Upper lobe of left lung (tissue), 6 donors: ENCODE measurements around the gene NCAPD2. TPM values are rescaled to one million over a fixed set of nuclear protein-coding genes. Genes with fewer than 3 reads are reported as not detected.

ENCODE experiments used
- ATAC-seq, 2 donors: fragments of 200-7000 bp; cut with Tn5 transposase; one replicate each; pipeline ENCODE4 v1.9.1; 2022; ENCODE audit warnings: mild to moderate bottlenecking in 2 of 2, moderate library complexity in 2 of 2; ENCODE audit not compliant: low FRiP score in 2 of 2
- DNase-seq, 2 donors: peaks; one replicate each; pipeline ENCODE4 v3.0.0-alpha.2; 2019 to 2020
- H3K27ac ChIP-seq, 4 donors: fragments of 200-600 bp; sonication (generic); one replicate each; pipeline ENCODE4 v1.5.1; 2016 to 2019
- H3K27me3 ChIP-seq, 4 donors: fragments of 200-600 bp; sonication (generic); one replicate each; pipeline ENCODE4 v1.5.1; 2017 to 2019
- H3K36me3 ChIP-seq, 4 donors: fragments of 200-600 bp; sonication (generic); one replicate each; pipeline ENCODE4 v1.5.1; 2016 to 2019
- H3K4me1 ChIP-seq, 4 donors: fragments of 200-600 bp; sonication (generic); one replicate each; pipeline ENCODE4 v1.5.1; 2018 to 2019
- H3K4me3 ChIP-seq, 4 donors: fragments of 200-600 bp; sonication (generic); one replicate each; pipeline ENCODE4 v1.5.1; 2017 to 2019; ENCODE audit warnings: mild to moderate bottlenecking in 2 of 4, moderate library complexity in 1 of 4
- H3K9me3 ChIP-seq, 4 donors: fragments of 200-600 bp; sonication (generic); one replicate each; pipeline ENCODE4 v1.5.1; 2018 to 2019
- EP300 ChIP-seq, 4 donors: sonication (generic); formaldehyde crosslinking; IDR thresholded peaks; one replicate each; pipeline ENCODE4 v1.5.1; 2017; ENCODE audit warnings: antibody characterized with exemption in 4 of 4, control low read depth in 2 of 4
- POLR2A ChIP-seq, 4 donors: fragments of 450-650 bp; IDR thresholded peaks; one replicate each; pipeline ENCODE4 v1.5.1; 2016 to 2017; ENCODE audit warnings: antibody characterized with exemption in 4 of 4, mild to moderate bottlenecking in 2 of 4
- POLR2AphosphoS5 ChIP-seq, 2 donors: sonication (generic); formaldehyde crosslinking; IDR thresholded peaks; one replicate each; pipeline ENCODE4 v1.5.1; 2017; ENCODE audit warnings: antibody characterized with exemption in 2 of 2
- WGBS, 2 donors: methylation state at CpG; one replicate each; pipeline ENCODE4 v1.1.5; 2017 to 2018; 5-methylcytosine and 5-hydroxymethylcytosine counted together
- total RNA-seq, 6 donors: library from RNA; depleted of rRNA in 4 of 6; stranded (reverse); fragments of >200 nt in 4 of 6; gene quantifications; one replicate each; pipeline versions ENCODE4 v1.1.0 to v1.2.1, GENCODE V29; 2016 to 2021
- TF ChIP-seq, protein P1 (sequence below), 6 experiments: fragments of 450-650 bp in 4 of 6; fragments of 200-600 bp in 2 of 6; sonication (generic) in 2 of 6; IDR thresholded peaks; one replicate each; pipeline ENCODE4 v1.5.1; 2016 to 2019; ENCODE audit warnings: antibody characterized with exemption in 6 of 6
- donor health status: DM: no; HTN: no; CAD: no; lungs with moderate emphysema.
- donor health status: DM: no; HTN: yes; CAD: no; lungs with severe emphysema.

The NCAPD2 gene
- total RNA-seq, 6 donors from 2014 or later = 15.4 to 43.0 (median 25.5) TPM

- Histone ChIP-seq H3K36me3 (peaks cover 31 to 73% (median 48%) of the 10 kb centered on the region in 4 donors), H3K4me3 (peak overlapping the region in 1 of 4 donors; percentile 89), H3K27me3 (no peaks in the 10 kb centered on the region), H3K27ac (no peak overlapping the region), H3K4me1 (peaks cover 10 to 24% (median 15%) of the 10 kb centered on the region in 4 donors), H3K9me3 (no peaks in the 10 kb centered on the region)
- no peak for TF ChIP-seq POLR2AphosphoS5 (IDR thresholded peaks at IDR 0.05)
- TF ChIP-seq, protein P1, sequence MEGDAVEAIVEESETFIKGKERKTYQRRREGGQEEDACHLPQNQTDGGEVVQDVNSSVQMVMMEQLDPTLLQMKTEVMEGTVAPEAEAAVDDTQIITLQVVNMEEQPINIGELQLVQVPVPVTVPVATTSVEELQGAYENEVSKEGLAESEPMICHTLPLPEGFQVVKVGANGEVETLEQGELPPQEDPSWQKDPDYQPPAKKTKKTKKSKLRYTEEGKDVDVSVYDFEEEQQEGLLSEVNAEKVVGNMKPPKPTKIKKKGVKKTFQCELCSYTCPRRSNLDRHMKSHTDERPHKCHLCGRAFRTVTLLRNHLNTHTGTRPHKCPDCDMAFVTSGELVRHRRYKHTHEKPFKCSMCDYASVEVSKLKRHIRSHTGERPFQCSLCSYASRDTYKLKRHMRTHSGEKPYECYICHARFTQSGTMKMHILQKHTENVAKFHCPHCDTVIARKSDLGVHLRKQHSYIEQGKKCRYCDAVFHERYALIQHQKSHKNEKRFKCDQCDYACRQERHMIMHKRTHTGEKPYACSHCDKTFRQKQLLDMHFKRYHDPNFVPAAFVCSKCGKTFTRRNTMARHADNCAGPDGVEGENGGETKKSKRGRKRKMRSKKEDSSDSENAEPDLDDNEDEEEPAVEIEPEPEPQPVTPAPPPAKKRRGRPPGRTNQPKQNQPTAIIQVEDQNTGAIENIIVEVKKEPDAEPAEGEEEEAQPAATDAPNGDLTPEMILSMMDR (IDR thresholded peaks at IDR 0.05) = no peak
- TF ChIP-seq EP300 (IDR thresholded peaks at IDR 0.05) = no peak
- TF ChIP-seq POLR2A (IDR thresholded peaks at IDR 0.05) = no peak
- DNase-seq = no peak
- WGBS, 2 donors = 92 to 95% methylated on average over 12 of the region's 12 CpGs
- no peak for ATAC-seq
Observed at GRCh38 chr12:6569312-6569711, 75.4 kb downstream of the NCAPD2 start.

DNA sequence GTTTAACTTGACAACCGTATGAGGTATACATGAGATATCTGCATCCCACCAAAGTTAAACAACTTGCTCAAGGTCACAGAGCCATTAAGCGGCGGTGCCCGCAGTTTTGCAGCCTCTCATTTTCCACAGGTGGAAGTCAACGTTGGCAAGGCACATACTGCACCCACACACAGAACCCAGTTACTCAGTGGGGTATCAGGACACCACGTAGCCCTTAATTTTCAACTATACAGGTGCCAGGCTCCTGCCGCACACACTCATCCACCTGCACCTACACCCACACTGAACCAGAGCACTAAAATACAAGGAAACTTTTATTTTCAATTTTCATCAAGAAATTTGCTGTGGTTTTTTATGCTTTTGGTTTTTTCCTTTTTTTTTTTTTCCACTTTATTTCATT, 75.9 kb downstream of the NCAPD2 start:
- Histone ChIP-seq H3K36me3 (peaks cover 31 to 73% (median 50%) of the 10 kb centered on the region in 4 donors), H3K4me3 (no peak overlapping the region), H3K4me1 (peaks cover 10 to 24% (median 15%) of the 10 kb centered on the region in 4 donors), H3K9me3 (no peaks in the 10 kb centered on the region), H3K27ac (no peak overlapping the region), H3K27me3 (no peaks in the 10 kb centered on the region)
- TF ChIP-seq, protein P1 (IDR thresholded peaks at IDR 0.05) = no peak
- TF ChIP-seq POLR2AphosphoS5 (IDR thresholded peaks at IDR 0.05) (no peak), EP300 (IDR thresholded peaks at IDR 0.05) (no peak), POLR2A (IDR thresholded peaks at IDR 0.05) (no peak)
- WGBS, 2 donors = 83 to 86% methylated on average over 7 of the region's 7 CpGs
- DNase-seq = no peak
- ATAC-seq = no peak

GRCh38 chr12:6570264-6570887, 76.5 kb downstream of the NCAPD2 start:
- Histone ChIP-seq H3K4me3 (no peak overlapping the region), H3K9me3 (no peaks in the 10 kb centered on the region), H3K4me1 (peaks cover 10 to 24% (median 15%) of the 10 kb centered on the region in 4 donors), H3K36me3 (peaks cover 35 to 75% (median 54%) of the 10 kb centered on the region in 4 donors), H3K27ac (no peak overlapping the region), H3K27me3 (no peaks in the 10 kb centered on the region)
- ATAC-seq (no peak), DNase-seq (peak in 1 of 2 donors; percentile 87)
- TF ChIP-seq POLR2A (IDR thresholded peaks at IDR 0.05) (no peak), EP300 (IDR thresholded peaks at IDR 0.05) (no peak), POLR2AphosphoS5 (IDR thresholded peaks at IDR 0.05) (no peak)
- TF ChIP-seq, protein P1 (IDR thresholded peaks at IDR 0.05) = peak in 2 of 6 experiments; percentile 13 to 22
- WGBS, 2 donors = 67 to 86% methylated on average over 6 to 7 of the region's 7 CpGs

DNA sequence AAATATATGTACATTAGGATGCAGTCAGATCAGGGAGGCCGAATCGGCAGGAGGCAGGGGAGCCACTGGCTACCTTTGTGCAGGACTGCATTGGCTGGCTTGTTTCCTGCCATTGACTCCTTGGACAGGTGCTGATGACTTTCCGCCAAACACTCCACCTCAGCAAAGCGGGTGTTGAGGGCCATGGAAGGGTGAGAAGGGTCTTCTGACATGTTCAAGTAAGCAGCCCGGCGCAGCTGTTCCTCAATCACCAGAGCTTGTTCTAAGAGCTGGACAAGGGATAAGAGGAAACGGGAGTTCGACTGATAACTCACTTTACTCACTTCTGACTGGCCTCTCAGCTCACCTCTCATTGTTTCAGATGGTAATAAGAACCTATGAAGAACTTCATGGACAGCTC, 79.1 kb downstream of the NCAPD2 start:
- ATAC-seq (no peak), DNase-seq (no peak)
- Histone ChIP-seq H3K36me3 (peaks cover 56 to 89% (median 71%) of the 10 kb centered on the region in 4 donors), H3K4me1 (peaks cover 3 to 8% (median 6%) of the 10 kb centered on the region in 4 donors), H3K27ac (no peak overlapping the region), H3K9me3 (no peaks in the 10 kb centered on the region), H3K4me3 (no peak overlapping the region), H3K27me3 (no peaks in the 10 kb centered on the region)
- TF ChIP-seq EP300 (IDR thresholded peaks at IDR 0.05) (no peak), POLR2A (IDR thresholded peaks at IDR 0.05) (no peak), POLR2AphosphoS5 (IDR thresholded peaks at IDR 0.05) (no peak)
- TF ChIP-seq, protein P1 (IDR thresholded peaks at IDR 0.05) = no peak
- 87 to 93% methylated on average over 8 of the region's 8 CpGs for WGBS, 2 donors
